Nephron (organoid): ENCODE measurements around the gene TULP4.
"Not testable (repeated sequence)": the region's sequence is repeated elsewhere in the genome, so short reads cannot be mapped to it uniquely, and the experiment has no call there.

ENCODE experiments used
- H3K27ac Mint-ChIP-seq, 3 experiments: 2 replicates each; pipeline ENCODE4 v1.8.0; 2020; ENCODE audit warnings: mixed read lengths in 3 of 3, mild to moderate bottlenecking in 2 of 3, moderate library complexity in 1 of 3
- H3K27me3 Mint-ChIP-seq: 2 replicates; pipeline ENCODE4 v1.8.0; 2021; ENCODE audit warnings: low read depth, mild to moderate bottlenecking, moderate library complexity, mixed read lengths
- H3K36me3 Mint-ChIP-seq: 2 replicates; pipeline ENCODE4 v1.8.0; 2020; ENCODE audit warnings: low read depth, mixed read lengths
- H3K4me1 Mint-ChIP-seq: 2 replicates; pipeline ENCODE4 v1.8.0; 2020; ENCODE audit warnings: mixed read lengths
- H3K4me3 Mint-ChIP-seq, 3 experiments: 2 replicates each; pipeline ENCODE4 v1.8.0; 2020; ENCODE audit warnings: mild to moderate bottlenecking in 3 of 3, mixed read lengths in 3 of 3, moderate library complexity in 2 of 3
- H3K9me3 Mint-ChIP-seq: 2 replicates; pipeline ENCODE4 v1.8.0; 2020; ENCODE audit warnings: mixed read lengths
- CTCF ChIP-seq, 3 experiments: fragments of 200-600 bp; sonication (generic); IDR thresholded peaks; one replicate each; pipeline ENCODE4 v1.5.0; 2021; ENCODE audit warnings: antibody characterized with exemption in 3 of 3; ENCODE audit not compliant: unreplicated experiment in 3 of 3

Gene TULP4

GRCh38 chr6:158476389-158476788 lies 164.1 kb downstream of the TULP4 start:
- peak overlapping the region; percentile 58 to 93 (median 88) for H3K27ac Mint-ChIP-seq
- peaks cover 40% of the 10 kb centered on the region for H3K4me1 Mint-ChIP-seq
- peaks cover 49% of the 10 kb centered on the region for H3K36me3 Mint-ChIP-seq
- no peak for TF ChIP-seq CTCF (IDR thresholded peaks at IDR 0.05; ENCODE audit: unreplicated experiment in 3 of 3)
- H3K27me3 Mint-ChIP-seq: no peaks in the 10 kb centered on the region
- no peaks in the 10 kb centered on the region for H3K9me3 Mint-ChIP-seq
- no peak overlapping the region for H3K4me3 Mint-ChIP-seq

- H3K4me1 Mint-ChIP-seq: peaks cover 30% of the 10 kb centered on the region
- H3K27ac Mint-ChIP-seq, H3K4me3 Mint-ChIP-seq, H3K27me3 Mint-ChIP-seq, H3K9me3 Mint-ChIP-seq: not testable (repeated sequence)
- H3K36me3 Mint-ChIP-seq: peaks cover 60% of the 10 kb centered on the region
These were observed 165.5 kb downstream of the TULP4 start for GRCh38 chr6:158477722-158478121.

GRCh38 chr6:158480989-158481388 lies 168.7 kb downstream of the TULP4 start:
- Mint-ChIP-seq H3K4me1 (peaks cover 8% of the 10 kb centered on the region), H3K36me3 (peaks cover 78% of the 10 kb centered on the region), H3K4me3 (no peak overlapping the region), H3K27ac (no peak overlapping the region), H3K27me3 (no peaks in the 10 kb centered on the region), H3K9me3 (no peaks in the 10 kb centered on the region)
- no peak for TF ChIP-seq CTCF (IDR thresholded peaks at IDR 0.05; ENCODE audit: unreplicated experiment in 3 of 3)

GRCh38 chr6:158481690-158482473 lies 169.6 kb downstream of the TULP4 start:
- no peaks in the 10 kb centered on the region for H3K9me3 Mint-ChIP-seq
- TF ChIP-seq CTCF (IDR thresholded peaks at IDR 0.05; ENCODE audit: unreplicated experiment in 3 of 3): no peak
- peak overlapping the region in 1 of 3 experiments; percentile 17 for H3K27ac Mint-ChIP-seq
- no peak overlapping the region for H3K4me3 Mint-ChIP-seq
- H3K36me3 Mint-ChIP-seq: peaks cover 71% of the 10 kb centered on the region
- no peaks in the 10 kb centered on the region for H3K4me1 Mint-ChIP-seq
- no peaks in the 10 kb centered on the region for H3K27me3 Mint-ChIP-seq

GRCh38 chr6:158485431-158485830 lies 173.2 kb downstream of the TULP4 start:
- H3K36me3 Mint-ChIP-seq: peaks cover 61% of the 10 kb centered on the region
- no peak overlapping the region for H3K4me3 Mint-ChIP-seq
- H3K4me1 Mint-ChIP-seq: no peaks in the 10 kb centered on the region
- H3K27ac Mint-ChIP-seq: no peak overlapping the region
- TF ChIP-seq CTCF (IDR thresholded peaks at IDR 0.05; ENCODE audit: unreplicated experiment in 3 of 3): no peak
- no peaks in the 10 kb centered on the region for H3K27me3 Mint-ChIP-seq
- no peaks in the 10 kb centered on the region for H3K9me3 Mint-ChIP-seq

GRCh38 chr6:158487495-158487894 lies 175.2 kb downstream of the TULP4 start:
- Mint-ChIP-seq H3K4me1 (no peaks in the 10 kb centered on the region), H3K4me3 (no peak overlapping the region), H3K36me3 (peaks cover 55% of the 10 kb centered on the region), H3K27ac (peak overlapping the region in 2 of 3 experiments; percentile 33 to 42), H3K9me3 (no peaks in the 10 kb centered on the region), H3K27me3 (no peaks in the 10 kb centered on the region)
- no peak for TF ChIP-seq CTCF (IDR thresholded peaks at IDR 0.05; ENCODE audit: unreplicated experiment in 3 of 3)
